GM23338 (cell line): ENCODE measurements around the gene CCL4L2.

Experiments used
- CREB1 ChIP-seq: fragments of 250-450 bp; sonication (Bioruptor Pico); IDR thresholded peaks from 2 replicates; pipeline ENCODE4 v1.5.0; 2020; ENCODE audit warnings: low read depth, mild to moderate bottlenecking, moderate library complexity
- CTCF ChIP-seq, 2 experiments: fragments of 200-600 bp in 1 of 2; sonication (generic) in 1 of 2; conservative IDR thresholded peaks; 2 replicates each; pipeline versions ENCODE4 v1.5.1 to v1.6.1; 2016 to 2017; ENCODE audit warnings: antibody characterized with exemption in 2 of 2, low read depth in 2 of 2, mild to moderate bottlenecking in 2 of 2, moderate library complexity in 1 of 2
- ETS1 ChIP-seq: IDR thresholded peaks from 2 replicates; pipeline ENCODE4 v1.6.1; 2016; ENCODE audit warnings: antibody characterized with exemption
- EZH2 ChIP-seq: fragments of 200-600 bp; sonication (generic); IDR thresholded peaks from one replicate; pipeline ENCODE4 v1.8.0; 2017; ENCODE audit warnings: antibody characterized with exemption, mild to moderate bottlenecking, low read depth; ENCODE audit not compliant: unreplicated experiment
- EZH2phosphoT487 ChIP-seq: fragments of 200-600 bp; sonication (generic); IDR thresholded peaks from one replicate; pipeline ENCODE4 v1.8.1; 2018; ENCODE audit warnings: antibody characterized with exemption; ENCODE audit not compliant: unreplicated experiment
- POLR2AphosphoS5 ChIP-seq: IDR thresholded peaks from 2 replicates; pipeline ENCODE4 v1.6.1; 2016; ENCODE audit warnings: antibody characterized with exemption, low read depth
- REST ChIP-seq: IDR thresholded peaks from one replicate; pipeline ENCODE4 v1.6.1; 2018; ENCODE audit warnings: antibody characterized with exemption; ENCODE audit not compliant: unreplicated experiment
- STAT1 ChIP-seq: IDR thresholded peaks from one replicate; pipeline ENCODE4 v1.6.1; 2016; ENCODE audit warnings: antibody characterized with exemption; ENCODE audit not compliant: unreplicated experiment
- ZNF331 ChIP-seq: fragments of 250-450 bp; sonication (Bioruptor Pico); IDR thresholded peaks from 2 replicates; pipeline ENCODE4 v1.5.0; 2020; ENCODE audit warnings: low read depth, mild to moderate bottlenecking, moderate library complexity

GRCh38 chr17:36204724-36205500, 6.0 kb upstream of the CCL4L2 start:
- no peak for TF ChIP-seq CTCF (conservative IDR thresholded peaks at IDR 0.05; ENCODE audit: low read depth in 2 of 2)
- TF ChIP-seq REST: no peak
- no peak for TF ChIP-seq EZH2phosphoT487
- TF ChIP-seq ZNF331 (CRISPR knock-in tag): no peak
- TF ChIP-seq EZH2: no peak
- no peak for TF ChIP-seq STAT1
- no peak for TF ChIP-seq CREB1 (CRISPR knock-in tag)
- no peak for TF ChIP-seq POLR2AphosphoS5
- TF ChIP-seq ETS1: no peak
